Aorta (tissue), 5 donors: ENCODE data around the gene SMAD9. TPM values are rescaled to one million over a fixed set of nuclear protein-coding genes. Genes with fewer than 3 reads are reported as not detected.

Source experiments
- ATAC-seq: fragments of 200-7000 bp; cut with Tn5 transposase; one replicate; pipeline ENCODE4 v1.9.1; 2022; ENCODE audit warnings: moderate library complexity; ENCODE audit not compliant: low FRiP score
- DNase-seq, 2 donors: peaks; one replicate each; pipeline ENCODE4 v3.0.0-alpha.2; 2020
- H3K27ac ChIP-seq, 2 donors: one replicate each; pipeline ENCODE4 v1.5.1; 2013; ENCODE audit warnings: low read length in 2 of 2, mild to moderate bottlenecking in 2 of 2, moderate library complexity in 2 of 2, control low read depth in 1 of 2, inconsistent platforms in 1 of 2, low read depth in 1 of 2
- H3K27me3 ChIP-seq, 2 donors: one replicate each; pipeline ENCODE4 v1.6.1; 2013; ENCODE audit warnings: control low read depth in 1 of 2, low read length in 1 of 2, mild to moderate bottlenecking in 1 of 2, moderate library complexity in 1 of 2; ENCODE audit not compliant: insufficient read depth in 2 of 2, control insufficient read depth in 1 of 2
- H3K36me3 ChIP-seq, 2 donors: one replicate each; pipeline ENCODE4 v1.6.1; 2013; ENCODE audit warnings: control low read depth in 1 of 2, low read length in 1 of 2, mild to moderate bottlenecking in 1 of 2; ENCODE audit not compliant: insufficient read depth in 2 of 2, control insufficient read depth in 1 of 2
- H3K4me1 ChIP-seq, 2 donors: one replicate each; pipeline ENCODE4 v1.6.1; 2013; ENCODE audit warnings: low read length in 2 of 2, control low read depth in 1 of 2, mild to moderate bottlenecking in 1 of 2, moderate library complexity in 1 of 2; ENCODE audit not compliant: insufficient read depth in 2 of 2, control insufficient read depth in 1 of 2
- H3K4me3 ChIP-seq, 2 donors: one replicate each; pipeline ENCODE4 v1.5.1; 2013; ENCODE audit warnings: low read length in 2 of 2, control low read depth in 1 of 2, mild to moderate bottlenecking in 1 of 2
- H3K9me3 ChIP-seq: one replicate; pipeline ENCODE4 v1.6.1; 2013; ENCODE audit warnings: mild to moderate bottlenecking, low read length; ENCODE audit not compliant: control insufficient read depth
- WGBS, 2 donors: extraction: QIAGEN DNeasy Blood & Tissue Kit; methylation state at CpG; one replicate each; pipeline ENCODE4 v1.1.7; 2013; 5-methylcytosine and 5-hydroxymethylcytosine counted together
- intact Hi-C, 2 donors: fragments of 100-400 bp; cut with DNase I; formaldehyde crosslinking; loops; one replicate each; pipeline versions ENCODE4 v1.14.2 to v1.15.0; 2022
- polyA plus RNA-seq, 2 donors: library from polyadenylated mRNA; stranded (reverse); fragments of 200-250 nt; gene quantifications; one replicate each; pipeline ENCODE4 v1.2.3, GENCODE V29; 2013
- total RNA-seq, 2 donors: library from RNA; stranded (reverse); fragmentation: NEBNext Ultra II Directional; extraction: Animal tissue kit (Norgen Biotek cat#: 25700); gene quantifications; one replicate each; pipeline ENCODE4 v1.2.1, GENCODE V29; 2021
- donor health status: healthy with polysubstance abuse.
- donor health status: Bipolar disorder and iron deficiency.
- donor health status: DM: no; HTN: no; CAD: no.
- donor health status: DM: no; HTN: no; CAD: no.
- donor health status: DM: yes; HTN: yes; CAD: no.

Gene SMAD9
- total and polyA plus RNA-seq, 4 donors: 8.3 to 50.8 (median 30.8) TPM

GRCh38 chr13:36814465-36814864 is 105.6 kb downstream of the SMAD9 start:
- no peaks in the 10 kb centered on the region for H3K36me3 ChIP-seq
- H3K27ac ChIP-seq: no peak overlapping the region
- H3K9me3 ChIP-seq: no peaks in the 10 kb centered on the region
- no peak overlapping the region for H3K4me3 ChIP-seq
- no peaks in the 10 kb centered on the region for H3K27me3 ChIP-seq
- H3K4me1 ChIP-seq: no peaks in the 10 kb centered on the region
- ATAC-seq (no peak), DNase-seq (no peak)
- intact Hi-C loops: no loop called here
- 51 to 58% methylated on average over 9 of the region's 9 CpGs for WGBS, 2 donors

DNA sequence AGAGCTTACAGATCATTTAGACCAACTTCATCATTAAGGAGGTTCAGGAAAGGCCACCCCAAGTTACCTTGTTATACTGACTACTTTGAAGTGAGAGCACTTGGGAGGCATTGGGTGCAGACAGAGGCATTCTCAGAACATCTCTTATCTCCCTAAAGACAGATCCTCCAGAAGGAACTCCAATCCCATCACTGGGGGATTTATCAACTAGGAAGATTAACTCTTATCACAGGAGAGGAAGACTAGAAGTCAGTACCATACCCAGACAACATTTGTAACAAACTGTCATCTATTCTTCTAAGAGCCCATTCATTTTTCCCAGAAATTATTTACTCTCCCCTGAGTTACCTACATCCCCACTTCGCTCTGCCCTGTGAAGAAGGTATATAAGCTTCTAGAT is 106.8 kb downstream of the SMAD9 start:
- Histone ChIP-seq H3K4me1 (no peaks in the 10 kb centered on the region), H3K36me3 (no peaks in the 10 kb centered on the region), H3K27ac (no peak overlapping the region), H3K4me3 (no peak overlapping the region), H3K9me3 (no peaks in the 10 kb centered on the region), H3K27me3 (no peaks in the 10 kb centered on the region)
- 94 to 100% methylated on average over 1 of the region's 1 CpG for WGBS, 2 donors
- DNase-seq (no peak), ATAC-seq (no peak)
- intact Hi-C loops: no loop called here

GRCh38 chr13:36807616-36808015 is 112.4 kb downstream of the SMAD9 start:
- Histone ChIP-seq H3K4me3 (no peak overlapping the region), H3K36me3 (no peaks in the 10 kb centered on the region), H3K27ac (no peak overlapping the region), H3K9me3 (no peaks in the 10 kb centered on the region), H3K27me3 (no peaks in the 10 kb centered on the region), H3K4me1 (no peaks in the 10 kb centered on the region)
- WGBS, 2 donors: 81 to 89% methylated on average over 2 of the region's 2 CpGs
- ATAC-seq (no peak), DNase-seq (no peak)
- intact Hi-C loops: no loop called here

DNA sequence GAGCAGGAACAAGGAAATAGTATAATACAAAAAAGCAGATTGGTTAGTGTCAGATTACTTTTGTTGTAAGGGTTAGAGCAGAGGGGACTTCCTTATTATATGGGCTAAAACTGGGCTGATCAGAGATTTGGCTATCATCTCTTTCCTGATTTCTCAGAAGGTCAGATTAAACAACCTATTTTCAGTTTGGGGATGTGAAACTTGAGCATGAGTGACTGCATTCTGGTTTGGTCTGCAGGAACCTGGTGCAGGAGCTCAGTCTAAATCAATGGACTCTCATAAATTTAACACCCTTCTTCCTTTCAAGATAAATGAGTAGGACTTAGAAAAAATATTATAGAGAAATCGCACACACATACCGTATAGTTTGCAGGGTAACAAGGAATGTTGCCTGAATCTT is 113.9 kb downstream of the SMAD9 start:
- Histone ChIP-seq H3K27me3 (no peaks in the 10 kb centered on the region), H3K4me3 (no peak overlapping the region), H3K9me3 (no peaks in the 10 kb centered on the region), H3K27ac (no peak overlapping the region), H3K36me3 (no peaks in the 10 kb centered on the region), H3K4me1 (no peaks in the 10 kb centered on the region)
- DNase-seq: no peak
- intact Hi-C loops: no loop called here
- no peak for ATAC-seq
- WGBS, 2 donors: 80 to 84% methylated on average over 2 of the region's 2 CpGs

- no peaks in the 10 kb centered on the region for H3K9me3 ChIP-seq
- no peaks in the 10 kb centered on the region for H3K36me3 ChIP-seq
- 83 to 86% methylated on average over 6 of the region's 6 CpGs for WGBS, 2 donors
- H3K27ac ChIP-seq: no peak overlapping the region
- H3K4me1 ChIP-seq: no peaks in the 10 kb centered on the region
- DNase-seq: no peak
- H3K27me3 ChIP-seq: no peaks in the 10 kb centered on the region
- intact Hi-C loops: no loop called here
- no peak overlapping the region for H3K4me3 ChIP-seq
- no peak for ATAC-seq
Measured at GRCh38 chr13:36804588-36804987, 115.5 kb downstream of the SMAD9 start.

DNA sequence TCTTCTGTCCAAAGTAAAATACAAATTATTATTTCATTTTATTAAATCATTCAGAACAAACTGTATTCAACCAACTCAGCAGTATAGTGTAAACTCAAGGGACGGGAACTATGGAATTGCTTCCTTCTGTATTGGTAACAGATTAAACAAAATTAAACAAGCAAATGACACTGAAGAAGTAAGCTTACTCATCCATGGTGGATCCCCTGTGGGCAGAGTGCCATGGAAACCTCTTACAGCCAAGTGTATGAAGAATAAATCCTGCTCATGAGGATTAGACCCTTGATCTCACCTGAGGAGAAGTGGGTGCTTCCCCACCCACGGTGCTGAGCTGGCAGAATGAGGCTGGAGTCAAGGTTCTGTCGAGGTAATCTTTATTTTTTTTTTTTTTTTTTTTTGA is 119.0 kb downstream of the SMAD9 start:
- DNase-seq (no peak), ATAC-seq (no peak)
- Histone ChIP-seq H3K27ac (no peak overlapping the region), H3K4me1 (no peaks in the 10 kb centered on the region), H3K36me3 (no peaks in the 10 kb centered on the region), H3K27me3 (no peaks in the 10 kb centered on the region), H3K4me3 (no peak overlapping the region), H3K9me3 (no peaks in the 10 kb centered on the region)
- 55 to 62% methylated on average over 3 of the region's 3 CpGs for WGBS, 2 donors
- intact Hi-C loops: no loop called here

DNA sequence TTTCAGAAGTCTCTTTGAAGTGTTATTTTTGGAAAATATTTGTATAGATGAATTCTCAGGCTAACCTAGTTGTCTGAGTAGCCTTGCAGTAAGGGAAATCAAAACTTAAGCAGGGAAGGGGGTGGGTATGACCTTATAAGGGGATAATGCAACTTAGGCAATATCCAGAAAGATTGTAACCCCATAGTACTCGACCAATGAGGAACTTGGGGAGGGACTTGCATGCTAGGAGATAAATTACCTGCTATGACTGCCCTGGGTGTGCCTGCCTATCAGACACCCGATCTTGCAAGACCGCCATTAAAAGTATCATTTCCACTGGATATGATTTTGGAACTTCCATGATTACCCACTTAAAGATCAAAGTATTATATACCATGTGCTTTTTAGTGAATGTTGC is 124.0 kb downstream of the SMAD9 start:
- 82 to 84% methylated on average over 3 of the region's 3 CpGs for WGBS, 2 donors
- no peaks in the 10 kb centered on the region for H3K9me3 ChIP-seq
- ATAC-seq: no peak
- H3K36me3 ChIP-seq: no peaks in the 10 kb centered on the region
- no peak overlapping the region for H3K4me3 ChIP-seq
- no peaks in the 10 kb centered on the region for H3K4me1 ChIP-seq
- intact Hi-C loops: no loop called here
- DNase-seq: no peak
- no peak overlapping the region for H3K27ac ChIP-seq
- H3K27me3 ChIP-seq: no peaks in the 10 kb centered on the region

DNA sequence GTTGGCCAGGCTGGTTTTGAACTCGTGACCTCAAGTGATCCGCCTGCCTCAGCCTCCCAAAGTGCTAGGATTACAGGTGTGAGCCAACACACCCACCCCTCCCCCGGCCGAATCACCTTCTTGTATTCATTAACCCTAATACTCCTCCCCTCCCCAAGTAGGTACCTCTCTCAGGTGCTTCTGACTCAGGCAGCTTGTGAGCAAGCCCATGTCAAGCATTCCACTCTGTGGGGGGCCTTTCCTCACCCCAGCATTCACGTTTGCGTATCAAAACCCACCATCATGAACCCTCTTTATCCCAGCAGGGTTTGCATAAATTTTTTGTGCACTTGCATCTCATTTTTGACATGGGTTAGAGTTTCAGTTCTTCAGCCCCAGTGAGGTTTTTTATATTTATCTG is 124.6 kb downstream of the SMAD9 start:
- no peaks in the 10 kb centered on the region for H3K36me3 ChIP-seq
- no peaks in the 10 kb centered on the region for H3K4me1 ChIP-seq
- ATAC-seq: no peak
- H3K27ac ChIP-seq: no peak overlapping the region
- WGBS, 2 donors: 76 to 78% methylated on average over 6 of the region's 6 CpGs
- no peaks in the 10 kb centered on the region for H3K27me3 ChIP-seq
- intact Hi-C loops: no loop called here
- no peaks in the 10 kb centered on the region for H3K9me3 ChIP-seq
- no peak for DNase-seq
- H3K4me3 ChIP-seq: no peak overlapping the region
